ENCODE results near the gene TRPV4. TPM values are rescaled to one million over a fixed set of nuclear protein-coding genes. Genes with fewer than 3 reads are reported as not detected.

TRPV4 gene
- total RNA-seq, 1 experiment from 2014 or later: 0.44 TPM

DNA sequence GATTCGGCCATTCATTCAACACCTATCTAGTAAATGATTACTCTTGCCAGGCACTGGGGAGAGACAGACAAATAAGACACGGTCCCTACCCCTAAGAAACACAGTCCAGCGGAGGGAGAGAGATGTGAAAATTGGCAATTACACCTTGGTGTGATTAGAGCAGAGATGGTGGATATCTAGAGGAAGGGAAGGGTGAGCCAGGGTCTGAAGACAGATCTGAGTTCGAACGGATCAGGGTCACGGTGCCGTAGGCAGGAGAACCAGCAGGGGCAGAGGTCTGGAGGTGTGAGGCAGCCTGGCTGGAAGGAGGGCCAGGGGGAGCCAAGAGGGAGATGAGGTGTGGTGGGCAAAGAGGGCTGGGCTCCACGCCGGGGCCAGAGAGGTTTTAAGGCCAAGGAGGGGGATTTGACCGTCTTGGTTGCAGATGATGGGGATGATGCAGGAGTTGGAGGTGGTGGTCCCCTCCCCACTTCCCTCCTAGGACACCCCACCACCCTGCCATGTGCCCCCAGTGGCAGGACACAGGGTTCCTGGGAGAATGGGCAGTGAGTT, 92.4 kb downstream of the TRPV4 start:
- BruUV-seq (replicated peaks): no TSS peak
- POLR2A ChIA-PET: interaction anchor here (0.6 kb wide), 3 partner anchors 166 to 220 kb away, joined by 6 to 7 read pairs (median 7); no protein-coding TSS in a partner anchor
- no peak for DNase-seq (ENCODE audit: low read depth, low spot score)

DNA sequence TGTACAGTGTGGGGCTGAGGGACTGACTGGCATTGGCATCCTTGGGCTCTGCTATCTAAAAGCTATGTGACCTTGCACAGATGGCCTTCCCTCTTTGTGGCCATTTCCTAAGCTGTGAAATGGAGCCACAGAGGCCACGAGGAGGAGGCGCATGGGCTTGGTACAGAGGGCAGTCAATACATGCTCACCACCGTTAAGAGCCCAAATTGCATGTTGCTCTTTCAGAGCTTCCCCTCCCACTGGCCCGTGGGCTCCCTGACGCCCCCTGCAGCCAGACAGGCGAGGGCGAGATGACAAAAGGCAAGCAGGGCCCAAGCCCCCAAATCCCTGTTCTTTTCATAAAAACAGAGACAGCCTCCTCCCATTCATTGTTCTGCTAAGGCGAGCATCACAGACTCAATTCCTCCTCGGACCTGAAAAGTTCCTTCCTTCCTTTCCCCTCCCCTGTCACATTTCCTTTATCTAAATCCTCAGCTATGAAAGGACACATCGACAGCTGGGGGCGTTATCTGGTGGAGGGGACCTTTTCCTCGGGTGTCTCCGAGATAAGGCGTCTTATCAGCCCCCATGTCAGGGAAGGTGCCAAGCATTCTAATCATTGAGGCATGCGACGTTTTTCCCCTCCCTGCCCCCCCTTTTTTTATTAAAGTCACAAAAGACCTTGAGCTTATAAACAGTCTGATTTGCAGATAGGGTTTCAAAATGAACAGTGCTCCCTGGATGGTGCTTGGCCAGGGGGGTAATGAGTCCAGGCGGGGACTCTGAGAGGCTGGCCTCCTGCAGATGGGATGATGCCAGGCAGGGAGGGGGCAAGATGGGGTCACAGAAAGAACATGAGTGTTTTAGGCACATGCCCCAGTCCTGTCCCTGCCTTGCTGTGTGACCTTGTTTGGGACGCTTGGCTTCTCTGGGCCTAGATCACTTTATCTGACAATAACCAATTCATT, 93.2 kb downstream of the TRPV4 start:
- POLR2A ChIA-PET: interaction anchor here (0.6 kb wide), 3 partner anchors 166 to 219 kb away, joined by 6 to 7 read pairs (median 7); no protein-coding TSS in a partner anchor
- no peak for DNase-seq (ENCODE audit: low read depth, low spot score)
- CTCF ChIA-PET: interaction anchor here (0.5 to 0.8 kb wide), 5 partner anchors 8 to 350 kb away, joined by 3 to 6 read pairs (median 3); no protein-coding TSS in a partner anchor
- intact Hi-C loops (cut with micrococcal nuclease; ENCODE audit: unreplicated experiment) (no loop called here), in situ Hi-C loops (cut with HindIII; ENCODE audit: low pct_unique_long_range_greater_than_20kb, low sequenced_read_pairs) (no loop called here)
- H3K27me3 ChIP-seq (ENCODE audit: control insufficient read depth, insufficient read depth, low read length): no peaks in the 10 kb centered on the region
- no TSS peak for BruUV-seq (replicated peaks)
- H3K27ac ChIP-seq (ENCODE audit: low read length): no peak overlapping the region
- no peaks in the 10 kb centered on the region for H3K9me3 ChIP-seq (ENCODE audit: control insufficient read depth, insufficient read depth, low read depth, low read length)
- no peak for ATAC-seq
- TF ChIP-seq TCF7L2 (IDR thresholded peaks at IDR 0.05; ENCODE audit: low read depth, low read length) (no peak), POLR2AphosphoS5 (IDR thresholded peaks at IDR 0.05; ENCODE audit: low read depth, low read length) (no peak), SIN3A (IDR thresholded peaks at IDR 0.05; ENCODE audit: borderline replicate concordance, insufficient read depth, low read depth, low read length) (no peak)
- TF ChIP-seq, protein P1, sequence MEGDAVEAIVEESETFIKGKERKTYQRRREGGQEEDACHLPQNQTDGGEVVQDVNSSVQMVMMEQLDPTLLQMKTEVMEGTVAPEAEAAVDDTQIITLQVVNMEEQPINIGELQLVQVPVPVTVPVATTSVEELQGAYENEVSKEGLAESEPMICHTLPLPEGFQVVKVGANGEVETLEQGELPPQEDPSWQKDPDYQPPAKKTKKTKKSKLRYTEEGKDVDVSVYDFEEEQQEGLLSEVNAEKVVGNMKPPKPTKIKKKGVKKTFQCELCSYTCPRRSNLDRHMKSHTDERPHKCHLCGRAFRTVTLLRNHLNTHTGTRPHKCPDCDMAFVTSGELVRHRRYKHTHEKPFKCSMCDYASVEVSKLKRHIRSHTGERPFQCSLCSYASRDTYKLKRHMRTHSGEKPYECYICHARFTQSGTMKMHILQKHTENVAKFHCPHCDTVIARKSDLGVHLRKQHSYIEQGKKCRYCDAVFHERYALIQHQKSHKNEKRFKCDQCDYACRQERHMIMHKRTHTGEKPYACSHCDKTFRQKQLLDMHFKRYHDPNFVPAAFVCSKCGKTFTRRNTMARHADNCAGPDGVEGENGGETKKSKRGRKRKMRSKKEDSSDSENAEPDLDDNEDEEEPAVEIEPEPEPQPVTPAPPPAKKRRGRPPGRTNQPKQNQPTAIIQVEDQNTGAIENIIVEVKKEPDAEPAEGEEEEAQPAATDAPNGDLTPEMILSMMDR (IDR thresholded peaks at IDR 0.05): no peak
- TF ChIP-seq, protein P2, sequence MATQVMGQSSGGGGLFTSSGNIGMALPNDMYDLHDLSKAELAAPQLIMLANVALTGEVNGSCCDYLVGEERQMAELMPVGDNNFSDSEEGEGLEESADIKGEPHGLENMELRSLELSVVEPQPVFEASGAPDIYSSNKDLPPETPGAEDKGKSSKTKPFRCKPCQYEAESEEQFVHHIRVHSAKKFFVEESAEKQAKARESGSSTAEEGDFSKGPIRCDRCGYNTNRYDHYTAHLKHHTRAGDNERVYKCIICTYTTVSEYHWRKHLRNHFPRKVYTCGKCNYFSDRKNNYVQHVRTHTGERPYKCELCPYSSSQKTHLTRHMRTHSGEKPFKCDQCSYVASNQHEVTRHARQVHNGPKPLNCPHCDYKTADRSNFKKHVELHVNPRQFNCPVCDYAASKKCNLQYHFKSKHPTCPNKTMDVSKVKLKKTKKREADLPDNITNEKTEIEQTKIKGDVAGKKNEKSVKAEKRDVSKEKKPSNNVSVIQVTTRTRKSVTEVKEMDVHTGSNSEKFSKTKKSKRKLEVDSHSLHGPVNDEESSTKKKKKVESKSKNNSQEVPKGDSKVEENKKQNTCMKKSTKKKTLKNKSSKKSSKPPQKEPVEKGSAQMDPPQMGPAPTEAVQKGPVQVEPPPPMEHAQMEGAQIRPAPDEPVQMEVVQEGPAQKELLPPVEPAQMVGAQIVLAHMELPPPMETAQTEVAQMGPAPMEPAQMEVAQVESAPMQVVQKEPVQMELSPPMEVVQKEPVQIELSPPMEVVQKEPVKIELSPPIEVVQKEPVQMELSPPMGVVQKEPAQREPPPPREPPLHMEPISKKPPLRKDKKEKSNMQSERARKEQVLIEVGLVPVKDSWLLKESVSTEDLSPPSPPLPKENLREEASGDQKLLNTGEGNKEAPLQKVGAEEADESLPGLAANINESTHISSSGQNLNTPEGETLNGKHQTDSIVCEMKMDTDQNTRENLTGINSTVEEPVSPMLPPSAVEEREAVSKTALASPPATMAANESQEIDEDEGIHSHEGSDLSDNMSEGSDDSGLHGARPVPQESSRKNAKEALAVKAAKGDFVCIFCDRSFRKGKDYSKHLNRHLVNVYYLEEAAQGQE (IDR thresholded peaks at IDR 0.05; ENCODE audit: insufficient read depth in 1 of 2, low read depth in 2 of 2, low read length in 1 of 2): no peak
- H3K4me3 ChIP-seq (ENCODE audit: low read depth in 2 of 2, low read length in 2 of 2): no peak overlapping the region
- H3K36me3 ChIP-seq (ENCODE audit: control insufficient read depth, insufficient read depth, low read length): no peaks in the 10 kb centered on the region
- H3K4me1 ChIP-seq (ENCODE audit: control insufficient read depth, insufficient read depth, low read length): no peaks in the 10 kb centered on the region

More for the DNA sequence above, 92.4 kb downstream of the TRPV4 start:
- in situ Hi-C loops (cut with HindIII; ENCODE audit: low pct_unique_long_range_greater_than_20kb, low sequenced_read_pairs): no loop called here
- Histone ChIP-seq H3K27me3 (ENCODE audit: control insufficient read depth, insufficient read depth, low read length) (no peaks in the 10 kb centered on the region), H3K9me3 (ENCODE audit: control insufficient read depth, insufficient read depth, low read depth, low read length) (no peaks in the 10 kb centered on the region), H3K36me3 (ENCODE audit: control insufficient read depth, insufficient read depth, low read length) (no peaks in the 10 kb centered on the region), H3K4me1 (ENCODE audit: control insufficient read depth, insufficient read depth, low read length) (no peaks in the 10 kb centered on the region), H3K4me3 (ENCODE audit: low read depth in 2 of 2, low read length in 2 of 2) (no peak overlapping the region), H3K27ac (ENCODE audit: low read length) (no peak overlapping the region)
- TF ChIP-seq, protein P2 (IDR thresholded peaks at IDR 0.05; ENCODE audit: insufficient read depth in 1 of 2, low read depth in 2 of 2, low read length in 1 of 2): no peak
- no peak for TF ChIP-seq POLR2AphosphoS5 (IDR thresholded peaks at IDR 0.05; ENCODE audit: low read depth, low read length)
- TF ChIP-seq TCF7L2 (IDR thresholded peaks at IDR 0.05; ENCODE audit: low read depth, low read length): no peak
- TF ChIP-seq SIN3A (IDR thresholded peaks at IDR 0.05; ENCODE audit: borderline replicate concordance, insufficient read depth, low read depth, low read length): no peak
- TF ChIP-seq, protein P1 (IDR thresholded peaks at IDR 0.05): no peak
- intact Hi-C loops (cut with micrococcal nuclease; ENCODE audit: unreplicated experiment): no loop called here
- ATAC-seq: no peak
- CTCF ChIA-PET: interaction anchor here (0.6 kb wide), 1 partner anchor 64 kb away, joined by 6 read pairs; no protein-coding TSS in a partner anchor

Measured in Panc1 (cell line).